ENCODE data around the gene TAT.
A peak's percentile ranks its signal among the peaks of the same experiment; 100 is the strongest.
"Not testable (repeated sequence)": the region's sequence is repeated elsewhere in the genome, so short reads cannot be mapped to it uniquely, and the experiment has no call there.

TAT gene

GRCh38 chr16:71576971-71577370 is at the start of gene TAT:
TSS of gene TAT (minus strand) at chr16:71577092. CDS start at chr16:71576415, 677 bp downstream.
- DNase-seq: no peak

GRCh38 chr16:71626018-71626857 is 49.3 kb upstream of the TAT start, which contains the start of gene MARVELD3:
TSS of gene MARVELD3 (plus strand) at chr16:71626184. CDS start at chr16:71626230, 46 bp downstream.
- DNase-seq: no peak

- DNase-seq: no peak
Measured at GRCh38 chr16:71625113-71625850, 48.4 kb upstream of the TAT start.

GRCh38 chr16:71623597-71623996 is 46.7 kb upstream of the TAT start:
- DNase-seq: no peak

GRCh38 chr16:71622088-71622487 is 45.2 kb upstream of the TAT start:
- DNase-seq: peak; percentile 24

- no peak for DNase-seq
Measured at GRCh38 chr16:71618429-71618828, 41.5 kb upstream of the TAT start.

GRCh38 chr16:71614956-71615355 is 38.1 kb upstream of the TAT start:
- not testable (repeated sequence) for DNase-seq

GRCh38 chr16:71610936-71611871 is 34.3 kb upstream of the TAT start:
- peak; percentile 82 for DNase-seq

GRCh38 chr16:71610447-71610846 is 33.6 kb upstream of the TAT start:
- no peak for DNase-seq

GRCh38 chr16:71609066-71609465 is 32.2 kb upstream of the TAT start:
- DNase-seq: no peak

- DNase-seq: no peak
Measured at GRCh38 chr16:71600822-71601221, 23.9 kb upstream of the TAT start.

GRCh38 chr16:71598426-71598825 is 21.5 kb upstream of the TAT start:
- DNase-seq: not testable (repeated sequence)

- DNase-seq: not testable (repeated sequence)
Measured at GRCh38 chr16:71595340-71595826, 18.5 kb upstream of the TAT start.

- no peak for DNase-seq
Measured at GRCh38 chr16:71594000-71594646, 17.2 kb upstream of the TAT start.

GRCh38 chr16:71593048-71593999 is 16.4 kb upstream of the TAT start:
- no peak for DNase-seq

- no peak for DNase-seq
Measured at GRCh38 chr16:71591917-71592316, 15.0 kb upstream of the TAT start.

- DNase-seq: no peak
Measured at GRCh38 chr16:71590584-71590983, 13.7 kb upstream of the TAT start.

- DNase-seq: not testable (repeated sequence)
Measured at GRCh38 chr16:71590071-71590470, 13.2 kb upstream of the TAT start.

- not testable (repeated sequence) for DNase-seq
Measured at GRCh38 chr16:71589334-71589733, 12.4 kb upstream of the TAT start.

- DNase-seq: no peak
Measured at GRCh38 chr16:71585318-71585703, 8.4 kb upstream of the TAT start.

Data from hematopoietic multipotent progenitor cell treated with erythropoietin and hydrocortisone succinate and interleukin-3 and kit ligand, for 4 days (in vitro differentiated cells).